HG02840 (cell line): Measurements from ENCODE around the gene TCF20.

Source experiments
- ATAC-seq: cut with Tn5 transposase; IDR thresholded peaks from one replicate; pipeline ENCODE4 v1.9.1; 2021; ENCODE audit warnings: mild to moderate bottlenecking, moderate library complexity, moderate number of reproducible peaks; ENCODE audit not compliant: unreplicated experiment, low FRiP score

The TCF20 gene

DNA sequence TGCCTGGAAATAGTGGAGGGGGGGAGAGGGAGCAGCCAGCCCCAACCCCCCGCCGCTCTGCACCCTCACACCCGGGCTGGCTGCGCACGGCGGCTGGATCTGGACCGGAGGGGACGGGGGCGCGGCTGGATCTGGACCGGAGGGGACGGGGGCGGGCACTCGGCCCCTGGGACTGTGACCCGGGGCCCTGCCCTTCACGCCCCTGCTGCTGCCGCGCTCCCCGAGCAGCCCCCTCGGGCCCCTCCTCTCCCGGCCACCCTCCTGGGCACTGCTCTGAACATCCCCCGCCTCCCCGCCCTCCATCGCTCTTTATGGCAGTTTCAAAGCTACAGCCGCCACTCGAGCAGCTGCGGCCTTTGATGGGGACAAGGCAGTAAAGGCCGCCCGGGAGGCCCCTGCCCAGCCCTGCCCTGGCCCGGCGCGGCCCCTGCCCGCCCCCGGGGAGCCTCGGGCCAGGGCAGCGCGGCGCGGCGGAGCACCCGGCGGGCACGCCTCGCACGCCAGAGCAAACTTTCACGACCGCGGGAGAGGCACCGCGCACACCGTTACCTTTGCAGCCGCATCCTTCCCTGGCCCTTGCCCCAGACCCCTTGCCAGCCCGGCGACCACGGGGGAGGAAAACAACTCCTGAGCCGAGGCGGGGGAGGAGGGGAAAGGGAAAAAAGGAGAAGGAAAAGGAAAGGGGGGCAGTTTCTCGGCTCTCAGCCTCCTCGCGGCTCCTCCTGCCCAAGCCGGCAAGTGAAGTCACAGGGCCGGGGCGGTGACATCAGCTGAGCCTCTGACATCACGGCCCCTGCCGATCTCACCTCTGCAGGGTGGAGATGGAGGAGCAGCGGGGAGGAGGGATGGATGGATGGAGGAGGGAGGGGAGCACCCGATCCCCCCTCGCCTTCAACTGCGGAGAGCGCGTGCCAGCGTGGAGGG is 13.1 kb upstream of the TCF20 start:
- no peak for ATAC-seq

DNA sequence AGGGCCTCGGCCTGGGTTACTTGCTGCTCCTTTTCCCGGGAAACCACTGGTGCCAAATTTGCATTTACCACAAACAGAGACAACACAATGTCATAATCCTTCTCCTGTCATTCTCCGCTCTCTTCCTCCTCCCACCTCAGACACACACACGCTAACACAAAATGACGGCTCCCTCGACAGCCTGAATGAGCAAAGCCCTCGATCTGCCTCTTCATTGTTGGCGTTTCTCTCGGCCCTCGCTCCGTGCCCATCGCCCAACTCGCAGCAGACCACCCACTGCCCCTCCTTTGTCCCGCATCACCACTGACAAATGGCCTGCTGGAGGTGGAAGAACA is 12.5 kb upstream of the TCF20 start:
- ATAC-seq, result no peak

DNA sequence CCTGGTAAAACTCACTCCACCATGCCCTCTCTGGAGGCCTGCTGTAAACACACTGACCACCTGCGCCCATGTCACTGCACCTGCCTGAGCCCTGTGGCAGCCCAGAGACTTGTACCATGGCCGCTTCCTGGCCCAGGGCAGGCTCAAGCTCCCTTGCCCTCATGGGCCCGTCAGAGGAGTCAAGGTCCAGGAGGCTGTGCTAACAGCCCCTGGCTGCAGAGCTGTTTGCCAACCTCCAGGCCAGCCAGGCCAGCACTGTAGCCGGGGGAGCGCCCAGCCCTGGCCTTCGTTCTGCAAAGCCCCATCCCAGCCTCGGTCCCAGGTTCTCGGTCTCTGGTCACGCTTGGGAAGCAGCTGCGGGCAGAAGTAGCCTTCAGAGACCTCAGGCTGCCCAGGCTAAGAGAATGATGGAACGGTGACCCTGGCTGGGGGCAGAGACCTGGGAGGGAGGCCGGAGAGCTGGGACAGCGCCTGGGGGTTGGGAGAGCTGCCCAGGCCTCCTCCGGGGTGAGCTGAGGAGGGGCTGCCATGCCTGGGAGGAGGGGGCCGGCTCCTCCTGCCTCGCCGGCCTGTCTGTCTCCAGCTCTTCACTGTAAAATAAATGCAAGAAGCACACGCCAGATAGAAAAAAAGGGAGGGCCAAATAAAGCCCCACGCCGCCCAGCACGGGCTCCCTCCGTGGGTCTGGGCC is 11.9 kb upstream of the TCF20 start:
- ATAC-seq, result no peak

DNA sequence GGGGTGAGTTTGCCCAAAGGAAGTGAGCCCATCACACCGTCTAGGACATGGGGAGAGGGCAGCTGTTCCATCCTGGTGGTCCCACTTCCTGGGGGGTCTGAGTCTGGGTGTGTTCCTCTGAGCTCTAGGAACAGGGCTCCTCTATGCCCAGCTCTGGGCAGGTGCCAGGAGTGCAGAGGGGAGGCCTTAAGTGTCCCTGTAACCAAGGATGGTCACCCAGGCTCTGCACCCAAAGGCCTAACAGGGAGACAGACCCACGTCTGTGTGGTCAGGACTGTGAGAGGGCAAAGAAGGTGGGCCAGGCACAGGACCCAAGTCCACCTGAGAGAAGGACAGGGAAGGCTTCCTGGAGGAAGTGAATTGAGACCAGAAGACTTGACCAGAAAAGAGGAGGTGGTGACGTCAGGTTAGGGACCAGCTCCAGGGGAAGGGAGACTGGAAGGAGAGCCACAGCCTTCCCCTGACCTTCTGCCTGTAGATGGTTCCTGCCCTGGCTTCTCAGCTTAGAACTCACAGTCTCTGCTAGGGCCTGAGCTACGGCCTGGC is 11.3 kb upstream of the TCF20 start:
- no peak for ATAC-seq

DNA sequence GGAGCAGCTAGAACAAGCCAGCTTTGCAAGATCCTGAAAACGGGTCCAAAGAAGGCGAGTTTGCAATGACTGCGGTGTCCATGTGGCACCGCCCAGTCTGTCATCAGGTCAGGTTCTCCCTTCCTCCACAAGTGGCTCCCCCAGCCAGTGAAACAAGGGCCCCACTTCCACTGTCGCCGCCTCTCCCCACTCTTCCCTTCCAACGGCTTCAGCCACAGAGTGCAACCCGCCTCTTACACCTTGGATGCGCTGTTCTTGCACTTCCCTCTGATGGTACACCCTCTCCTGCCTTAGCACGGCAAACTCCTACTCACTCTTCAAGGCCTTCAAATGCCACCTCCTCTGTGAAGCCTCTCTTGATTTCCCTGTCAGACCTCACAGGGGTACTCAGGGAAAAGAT is 10.8 kb upstream of the TCF20 start:
- no peak for ATAC-seq

DNA sequence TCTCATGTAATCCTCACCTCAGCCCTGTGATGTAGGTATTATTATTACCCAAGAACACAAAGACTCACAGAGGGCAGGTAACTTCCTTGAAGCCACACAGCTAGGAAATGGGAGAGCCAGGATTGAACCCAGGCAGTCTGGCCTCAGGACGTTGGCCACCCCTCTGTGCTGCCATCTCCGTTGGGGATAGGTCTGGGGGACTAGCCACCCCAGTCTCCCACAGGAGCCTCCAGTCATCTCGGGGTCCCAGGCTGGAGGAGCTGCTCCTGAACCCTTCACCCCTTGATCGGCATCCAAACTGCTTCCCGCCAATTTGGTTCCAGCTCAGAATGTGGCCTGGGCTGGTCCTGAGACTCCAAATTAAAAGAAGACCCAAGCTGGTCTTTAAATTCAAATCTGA is 10.4 kb upstream of the TCF20 start:
- ATAC-seq, result no peak

DNA sequence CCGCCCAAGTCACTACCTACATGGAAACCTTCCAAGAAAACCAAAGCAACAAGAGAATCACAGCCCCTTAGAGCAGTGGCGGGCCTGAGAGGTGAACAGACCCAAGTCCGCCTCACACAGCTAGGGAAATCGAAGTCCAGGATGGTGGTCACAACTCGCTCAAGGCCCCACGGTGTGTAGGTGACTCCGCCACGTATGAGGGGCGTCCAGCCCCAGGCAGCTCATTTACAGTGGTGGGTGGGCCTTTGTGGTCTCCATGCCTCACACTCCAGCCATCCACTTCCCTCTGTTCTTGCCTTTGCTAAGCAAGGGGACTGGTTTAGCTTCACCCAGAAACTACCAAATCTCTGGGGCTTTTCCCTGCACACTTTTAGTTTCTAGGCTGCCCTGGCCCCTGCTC is 9.7 kb upstream of the TCF20 start:
- ATAC-seq, result no peak

DNA sequence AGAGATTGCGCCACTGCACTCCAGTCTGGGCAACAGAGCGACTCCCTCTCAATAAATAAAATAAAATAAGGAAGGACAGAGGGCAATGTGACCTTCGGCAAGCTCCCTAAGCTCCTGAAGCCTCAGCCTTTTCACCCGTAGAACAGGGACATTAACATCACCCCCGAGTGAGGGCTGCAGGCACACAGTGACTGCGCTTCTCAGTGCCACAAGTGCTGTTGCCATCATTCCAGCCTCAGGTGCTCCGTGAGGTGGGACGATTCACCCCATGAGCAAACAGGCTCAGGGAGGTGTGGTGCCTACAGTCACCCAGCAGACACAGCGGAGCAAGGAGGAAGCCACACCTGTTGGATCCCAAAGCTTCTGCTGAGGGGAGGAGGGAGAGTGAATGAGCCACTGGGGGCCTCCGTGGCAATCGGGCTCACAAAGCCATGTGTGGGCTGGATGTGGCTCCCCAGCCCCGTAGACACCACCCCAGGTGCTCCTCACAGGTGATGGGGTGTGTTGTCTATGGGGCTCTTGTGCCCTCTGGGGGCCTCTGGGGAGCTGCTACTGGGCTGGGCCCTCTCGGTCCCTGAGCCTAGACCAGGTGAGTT is 9.1 kb upstream of the TCF20 start:
- no peak for ATAC-seq

DNA sequence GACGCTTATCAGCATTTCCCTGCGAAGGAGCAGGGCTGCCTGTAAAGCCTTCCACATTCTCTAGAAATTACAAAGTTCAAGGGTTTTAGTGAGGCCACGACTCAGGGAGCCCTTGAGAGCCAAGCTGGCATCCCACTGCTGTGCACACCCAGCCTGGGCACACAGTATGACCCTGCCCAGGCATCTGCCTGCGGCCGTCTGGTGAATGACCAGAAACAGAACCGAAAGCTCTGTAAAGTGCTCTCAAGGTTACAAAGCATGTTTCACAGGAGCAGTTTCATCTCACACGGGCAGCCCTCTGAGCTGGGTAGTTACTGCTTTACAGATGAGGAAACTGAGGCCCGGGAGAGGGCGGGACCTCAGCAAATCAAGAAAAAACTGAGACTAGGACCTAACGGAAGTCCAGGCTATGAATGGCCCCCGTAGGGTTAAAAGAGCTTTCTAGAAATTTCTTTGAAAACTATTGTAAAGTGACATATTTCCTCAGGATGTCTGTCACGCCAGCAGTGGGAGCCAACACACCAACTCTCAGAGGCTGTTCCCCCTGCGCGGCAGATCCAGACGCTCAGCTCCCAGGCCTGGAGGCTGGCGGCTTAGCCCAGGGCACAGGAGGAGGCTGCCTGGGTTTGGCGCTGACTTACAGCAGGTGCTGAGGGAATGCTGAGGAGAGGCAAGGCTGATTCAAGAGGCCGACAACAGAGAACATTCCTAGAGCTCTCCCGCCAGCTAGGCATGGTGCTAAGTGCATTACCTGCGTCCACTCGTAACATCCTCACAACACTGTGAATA is 7.7 kb upstream of the TCF20 start:
- no peak for ATAC-seq

DNA sequence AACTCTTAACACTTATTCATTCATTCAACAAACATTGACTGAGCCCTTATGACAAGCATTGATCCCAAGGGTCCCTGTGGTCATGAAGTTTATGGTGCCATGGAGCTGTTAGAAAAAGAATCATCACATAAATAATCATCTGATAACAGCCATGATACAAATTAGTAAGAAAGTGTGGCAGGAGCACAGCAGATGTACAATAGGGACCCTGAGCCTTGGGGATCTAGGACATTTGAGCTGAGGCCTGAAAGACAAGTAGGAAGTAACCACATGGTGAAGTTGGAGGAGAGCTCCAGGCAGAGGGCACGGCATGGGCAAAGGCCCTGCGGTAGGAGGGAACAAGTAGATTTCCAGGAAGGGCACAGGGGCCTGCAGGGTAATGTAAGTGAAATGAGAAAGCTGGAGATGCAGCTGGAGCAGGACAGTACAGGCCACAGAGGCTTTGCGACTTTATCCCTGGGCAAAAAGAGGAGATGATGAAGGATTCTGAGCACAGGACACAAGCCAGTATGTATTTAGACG is 6.8 kb upstream of the TCF20 start:
- no peak for ATAC-seq

DNA sequence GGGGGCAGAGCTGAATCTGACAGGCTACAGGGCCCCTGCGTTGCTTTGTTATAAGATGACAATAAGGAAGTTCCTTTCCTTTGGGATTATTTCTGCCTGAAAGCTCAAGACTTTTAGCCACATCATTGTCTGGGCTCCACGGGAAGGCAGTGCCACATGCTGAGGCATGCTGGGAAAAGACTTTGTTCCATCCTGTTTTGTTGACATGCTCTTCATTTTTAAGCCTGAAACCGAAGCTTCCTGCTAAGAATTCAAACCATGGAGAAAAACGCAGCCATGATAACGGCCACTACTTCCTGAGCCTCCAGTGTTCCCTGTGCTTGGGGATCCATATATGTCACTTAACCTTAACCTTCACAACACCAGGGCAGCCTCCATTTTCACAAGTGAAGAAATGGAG is 5.5 kb upstream of the TCF20 start:
- no peak for ATAC-seq

DNA sequence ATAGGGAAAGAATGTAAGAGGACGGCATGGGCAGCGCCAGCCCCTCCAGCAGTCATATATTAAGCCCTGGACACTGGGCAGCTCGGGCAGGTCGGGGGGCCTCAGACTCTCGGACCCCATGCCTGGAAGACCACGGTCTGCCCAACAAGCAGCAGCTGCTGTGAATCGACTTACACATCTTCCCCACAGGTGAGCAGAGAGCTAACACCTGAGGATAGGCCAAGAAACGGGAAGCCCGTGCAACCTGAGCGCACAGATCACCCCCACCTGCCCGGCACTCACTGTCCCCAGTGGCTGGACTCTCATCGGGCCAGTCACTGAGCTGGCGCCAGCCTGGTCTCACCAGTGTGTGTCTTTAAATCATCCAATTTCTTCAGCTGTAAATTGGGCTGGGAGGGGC is 4.7 kb upstream of the TCF20 start:
- no peak for ATAC-seq

DNA sequence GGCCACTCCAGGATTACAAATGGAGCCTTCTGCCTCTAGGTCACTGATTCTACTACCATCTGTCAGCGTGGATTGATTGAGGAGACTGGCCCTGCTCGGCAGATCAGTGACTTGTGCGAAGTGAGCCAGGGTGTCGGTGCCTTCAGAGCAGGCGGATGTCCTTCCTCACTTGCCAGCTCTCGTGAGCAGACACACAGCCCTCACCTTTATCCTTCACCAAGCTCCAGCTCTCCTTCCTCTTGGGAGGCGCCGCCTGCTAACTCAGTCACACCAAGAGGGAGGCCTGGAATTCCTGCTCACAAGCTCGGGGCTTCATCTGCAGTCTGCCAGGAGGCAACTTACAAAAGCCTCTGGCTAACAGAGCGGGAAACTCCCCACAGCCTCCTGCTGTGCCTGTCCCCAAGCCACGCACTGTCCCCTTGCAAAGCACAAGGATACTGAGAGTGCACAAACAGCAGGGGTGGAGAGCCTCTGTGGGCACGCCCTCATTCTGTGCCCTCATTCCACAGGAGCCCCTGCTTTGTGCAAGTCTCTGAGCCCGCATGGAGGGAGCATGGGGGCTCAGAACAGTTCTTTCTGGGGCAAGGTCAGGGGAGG is 3.5 kb upstream of the TCF20 start:
- no peak for ATAC-seq

DNA sequence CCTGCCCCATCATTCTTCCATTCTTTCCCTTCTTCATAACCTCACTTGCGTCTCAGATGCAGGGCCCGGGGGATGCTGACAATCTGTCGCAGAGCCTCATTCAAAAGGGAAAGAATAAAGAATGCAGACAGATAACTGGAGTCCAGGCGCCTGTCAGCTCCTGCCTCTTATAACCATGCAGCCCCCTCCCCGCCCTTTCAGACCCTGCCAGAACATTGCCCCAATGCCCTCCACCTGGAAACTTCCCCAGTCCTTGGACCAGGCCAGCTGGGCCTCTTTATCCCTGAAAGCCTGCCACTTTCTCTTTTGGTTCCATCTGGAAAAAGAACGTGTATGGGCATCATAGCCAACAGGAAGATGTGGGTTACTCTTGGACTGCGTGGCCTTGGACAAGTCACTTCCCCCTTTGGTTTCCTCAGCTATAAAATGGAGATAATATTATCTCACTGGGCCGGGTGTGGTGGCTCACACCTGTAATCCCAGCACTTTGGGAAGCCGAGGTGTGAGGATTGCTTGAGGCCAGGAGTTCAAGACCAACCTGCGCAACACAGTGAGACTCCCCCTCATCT is 2.1 kb upstream of the TCF20 start:
- ATAC-seq, result no peak

DNA sequence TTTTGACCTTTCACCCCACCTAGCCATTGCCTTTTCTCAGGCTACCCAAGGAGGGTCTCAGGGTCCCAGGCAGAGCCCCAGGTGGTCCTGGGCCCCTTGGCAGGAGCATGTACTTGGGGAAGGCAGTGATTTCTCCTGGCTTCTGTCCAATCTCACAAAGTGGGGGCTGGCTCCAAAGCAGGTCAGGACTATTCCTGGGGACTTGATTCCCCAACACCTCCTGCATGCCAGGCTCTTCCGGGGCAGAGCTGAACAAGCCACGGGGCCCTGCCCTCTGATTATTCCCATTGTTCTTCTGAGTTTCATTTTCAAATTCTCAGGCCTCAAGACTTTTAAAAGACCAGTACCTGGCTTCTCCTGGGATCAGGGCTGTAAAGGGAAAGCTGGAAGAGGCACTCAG is 1.5 kb upstream of the TCF20 start:
- no peak for ATAC-seq

DNA sequence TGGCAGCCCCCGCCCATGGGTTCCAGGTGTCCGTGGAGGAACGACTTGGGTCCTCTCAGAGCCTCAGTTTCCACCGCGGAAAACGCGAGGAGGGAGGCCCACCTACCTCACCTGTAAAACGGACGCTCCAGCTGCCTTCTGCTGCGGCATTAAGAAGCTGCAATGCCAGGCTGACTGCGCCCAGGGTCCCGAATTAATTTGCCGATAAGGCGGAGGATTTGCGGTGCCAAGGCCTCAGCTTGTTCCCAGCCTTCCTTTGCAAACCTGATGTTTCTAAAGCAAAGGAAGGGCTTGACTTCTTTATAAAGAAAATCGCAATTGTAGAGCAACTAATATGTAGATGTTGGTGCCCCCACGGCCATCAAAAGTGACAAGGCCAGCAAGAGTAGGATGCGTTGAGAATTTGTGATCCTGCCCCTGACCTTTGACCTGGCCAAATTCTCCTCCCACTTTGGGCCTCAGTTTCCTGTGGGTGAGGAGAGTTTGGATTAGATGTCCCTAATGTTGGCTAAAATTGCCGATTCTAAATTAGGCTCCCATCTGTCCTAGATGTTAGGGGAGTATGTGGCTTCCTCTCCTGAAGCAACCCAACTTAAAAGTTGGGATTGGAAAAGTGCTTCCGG is 849 bp upstream of the TCF20 start:
- ATAC-seq, result no peak

DNA sequence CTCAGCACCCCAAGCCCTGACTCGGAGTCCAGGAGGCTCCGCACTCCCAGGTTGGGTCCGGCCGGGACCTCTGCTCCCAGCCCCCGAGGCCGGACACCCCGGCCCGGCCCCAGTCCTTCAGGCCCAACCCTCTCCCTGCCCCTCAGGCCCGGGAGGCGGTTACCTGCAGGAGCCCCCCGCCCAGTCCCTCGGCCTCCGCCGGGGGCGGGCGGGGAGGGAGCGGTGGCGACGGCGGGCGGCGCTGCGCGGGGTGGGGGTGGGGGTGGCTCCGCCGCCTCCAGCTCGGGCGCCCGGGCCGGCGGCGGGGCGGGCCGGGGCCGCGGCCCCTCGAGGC is 310 bp downstream of the TCF20 start:
- ATAC-seq, result peak; percentile 33

DNA sequence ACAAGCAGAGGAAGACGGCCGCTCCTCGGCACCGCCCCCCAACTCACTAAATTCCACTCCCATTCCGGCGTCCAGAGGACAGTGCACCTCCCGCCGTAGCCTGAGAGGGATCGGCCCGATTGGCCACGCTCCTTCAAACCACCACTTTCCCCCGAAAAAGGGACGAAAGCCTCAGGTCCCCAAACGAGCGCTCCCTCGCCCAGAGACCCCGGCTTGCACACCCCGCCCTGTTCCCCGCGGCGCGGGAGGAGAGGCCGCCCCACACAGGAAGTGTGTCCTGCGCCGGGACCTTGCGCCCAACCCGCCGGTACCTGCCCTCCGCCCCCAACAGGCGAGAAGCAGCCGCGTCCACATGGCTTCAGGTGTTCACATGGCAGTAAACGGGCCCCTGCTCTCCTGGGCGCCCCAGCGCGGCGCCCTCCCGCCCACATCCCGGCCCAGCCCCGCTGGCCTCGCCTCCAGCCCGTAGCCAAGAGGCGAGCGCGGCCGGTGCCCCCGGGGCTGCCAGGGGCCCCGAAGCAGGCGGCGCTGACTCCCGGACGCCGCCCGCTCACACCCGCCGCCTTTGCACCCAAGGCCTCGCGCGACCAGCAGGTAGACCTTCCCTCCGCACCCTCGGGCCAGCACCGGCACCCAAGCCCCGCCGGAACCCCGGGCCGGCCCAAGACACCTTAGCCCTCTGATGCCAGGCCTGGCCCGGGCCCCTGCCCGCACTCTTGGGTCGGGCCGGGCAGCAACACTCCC is 849 bp downstream of the TCF20 start:
- ATAC-seq, result peak; percentile 38
